ENCODE data around the gene FZR1. TPM values are rescaled to one million over a fixed set of nuclear protein-coding genes. Genes with fewer than 3 reads are reported as not detected.

FZR1 gene
- total and polyA plus RNA-seq, 9 of the 15 experiments (the other 6 are each of a cell fraction or from before 2014, with no cell fraction given) = 0.18 to 48.0 (median 22.2) TPM

GRCh38 chr19:3585301-3586126, 79.4 kb downstream of the FZR1 start, which contains the start of gene GIPC3 (continued):
- TF ChIP-seq SMAD4 (CRISPR knock-in tag; conservative IDR thresholded peaks at IDR 0.05) (no peak), RBM22 (IDR thresholded peaks at IDR 0.05; ENCODE audit: low read depth, low read length, poor library complexity, severe bottlenecking) (no peak), POLR2AphosphoS2 (IDR thresholded peaks at IDR 0.05; ENCODE audit: low read length) (no peak), ESRRA (IDR thresholded peaks at IDR 0.05; ENCODE audit: borderline replicate concordance, low read depth) (no peak), ZNF561 (CRISPR knock-in tag; conservative IDR thresholded peaks at IDR 0.05) (no peak), CLOCK (CRISPR knock-in tag; IDR thresholded peaks at IDR 0.05; ENCODE audit: borderline replicate concordance) (no peak), CBX5 (IDR thresholded peaks at IDR 0.05; ENCODE audit: borderline replicate concordance, low read depth) (no peak), CBX8 (IDR thresholded peaks at IDR 0.05; ENCODE audit: borderline replicate concordance, extremely low read depth, low read depth, low read length, poor library complexity, severe bottlenecking) (no peak), NR3C1 (CRISPR knock-in tag; IDR thresholded peaks at IDR 0.05) (no peak), HDAC8 (tag; IDR thresholded peaks at IDR 0.05) (no peak), NONO (IDR thresholded peaks at IDR 0.05; ENCODE audit: low read depth in 2 of 2, low read length in 1 of 2) (0 out of 4 replicates have a peak, but pooled peaks of 1 of the 2 experiments have one; percentile 48), TRIM24 (IDR thresholded peaks at IDR 0.05) (no peak), PPARD (CRISPR knock-in tag; IDR thresholded peaks at IDR 0.05) (no peak), GABPA (tag; conservative IDR thresholded peaks at IDR 0.05; ENCODE audit: low read depth) (no peak), ZNF212 (CRISPR knock-in tag; IDR thresholded peaks at IDR 0.05) (no peak), PRMT5 (CRISPR knock-in tag; IDR thresholded peaks at IDR 0.05) (no peak), ILK (tag; IDR thresholded peaks at IDR 0.05; ENCODE audit: borderline replicate concordance, low read depth) (no peak), PHF8 (IDR thresholded peaks at IDR 0.05; ENCODE audit: borderline replicate concordance, low read length) (peak; percentile 30; the same call in 1 of the 2 replicates), ARID1B (IDR thresholded peaks at IDR 0.05) (0 out of 2 replicates have a peak, but pooled peaks have one; percentile 8)
- TF ChIP-seq, protein P1, sequence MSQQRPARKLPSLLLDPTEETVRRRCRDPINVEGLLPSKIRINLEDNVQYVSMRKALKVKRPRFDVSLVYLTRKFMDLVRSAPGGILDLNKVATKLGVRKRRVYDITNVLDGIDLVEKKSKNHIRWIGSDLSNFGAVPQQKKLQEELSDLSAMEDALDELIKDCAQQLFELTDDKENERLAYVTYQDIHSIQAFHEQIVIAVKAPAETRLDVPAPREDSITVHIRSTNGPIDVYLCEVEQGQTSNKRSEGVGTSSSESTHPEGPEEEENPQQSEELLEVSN (IDR thresholded peaks at IDR 0.05; ENCODE audit: borderline replicate concordance in 1 of 2, extremely low read depth in 1 of 2, insufficient read depth in 1 of 2, insufficient read length in 1 of 2, low read depth in 1 of 2, low read length in 1 of 2, poor library complexity in 1 of 2, severe bottlenecking in 1 of 2) = peak; percentile 25 to 80
- TF ChIP-seq, protein P2, sequence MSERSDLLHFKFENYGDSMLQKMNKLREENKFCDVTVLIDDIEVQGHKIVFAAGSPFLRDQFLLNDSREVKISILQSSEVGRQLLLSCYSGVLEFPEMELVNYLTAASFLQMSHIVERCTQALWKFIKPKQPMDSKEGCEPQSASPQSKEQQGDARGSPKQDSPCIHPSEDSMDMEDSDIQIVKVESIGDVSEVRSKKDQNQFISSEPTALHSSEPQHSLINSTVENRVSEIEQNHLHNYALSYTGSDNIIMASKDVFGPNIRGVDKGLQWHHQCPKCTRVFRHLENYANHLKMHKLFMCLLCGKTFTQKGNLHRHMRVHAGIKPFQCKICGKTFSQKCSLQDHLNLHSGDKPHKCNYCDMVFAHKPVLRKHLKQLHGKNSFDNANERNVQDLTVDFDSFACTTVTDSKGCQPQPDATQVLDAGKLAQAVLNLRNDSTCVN (CRISPR knock-in tag; IDR thresholded peaks at IDR 0.05) = no peak
